PC-3 (cell line): ENCODE data around the gene STARD10. TPM values are rescaled to one million over a fixed set of nuclear protein-coding genes. Genes with fewer than 3 reads are reported as not detected.

ENCODE experiments used
- ATAC-seq: fragments of 200-7000 bp; cut with Tn5 transposase; 2 replicates; pipeline ENCODE4 v1.9.1; 2020; ENCODE audit warnings: mild to moderate bottlenecking, moderate library complexity
- BruUV-seq: library from RNA; stranded (reverse); fragments of 400-500 nt; replicated peaks from 2 replicates; lab custom pipeline; 2021; lab: Mats Ljungman, UMichigan
- CTCF ChIA-PET: fragments of 300-600 bp; sonication (Branson Sonifier 250); formaldehyde crosslinking; loops from one replicate; lab custom pipeline; 2022; ENCODE audit warnings: antibody characterized with exemption; lab: Charles Lee
- POLR2A ChIA-PET: fragments of 300-600 bp; sonication (Branson Sonifier 250); formaldehyde crosslinking; loops from one replicate; lab custom pipeline; 2022; ENCODE audit warnings: antibody characterized with exemption; ENCODE audit not compliant: unreplicated experiment; lab: Charles Lee
- DNase-seq: peaks from one replicate; pipeline ENCODE4 v3.0.0-alpha.2; 2015
- H2AFZ ChIP-seq: fragments of 300-600 bp; sonication (generic); 2 replicates; pipeline ENCODE4 v1.6.0; 2016; ENCODE audit warnings: antibody characterized with exemption, low read length
- H3F3A ChIP-seq: fragments of 300-600 bp; sonication (generic); one replicate; pipeline ENCODE4 v1.6.0; 2017; ENCODE audit warnings: antibody characterized with exemption, low read length, control low read depth, mild to moderate bottlenecking; ENCODE audit not compliant: unreplicated experiment
- H3K27ac ChIP-seq: fragments of 300-600 bp; sonication (generic); 2 replicates; pipeline ENCODE4 v1.5.1; 2016; ENCODE audit warnings: mild to moderate bottlenecking, low read length
- H3K27me3 ChIP-seq: fragments of 300-600 bp; sonication (generic); 2 replicates; pipeline ENCODE4 v1.6.1; 2016; ENCODE audit warnings: low read length, mixed read lengths
- H3K36me3 ChIP-seq: fragments of 300-600 bp; sonication (generic); 2 replicates; pipeline ENCODE4 v1.6.1; 2016; ENCODE audit warnings: low read depth, mixed run types, low read length, mixed read lengths
- H3K4me1 ChIP-seq: fragments of 300-600 bp; sonication (generic); 2 replicates; pipeline ENCODE4 v1.5.1; 2016; ENCODE audit warnings: low read length; ENCODE audit not compliant: insufficient read depth
- H3K4me2 ChIP-seq: fragments of 300-600 bp; sonication (generic); 2 replicates; pipeline ENCODE4 v1.6.0; 2016; ENCODE audit warnings: low read length
- H3K4me3 ChIP-seq: fragments of 300-600 bp; sonication (generic); 2 replicates; pipeline ENCODE4 v1.5.1; 2016; ENCODE audit warnings: mild to moderate bottlenecking, low read length, mixed read lengths
- H3K79me2 ChIP-seq: fragments of 300-600 bp; sonication (generic); 2 replicates; pipeline ENCODE4 v1.6.1; 2017; ENCODE audit warnings: low read length, mixed read lengths
- H3K9ac ChIP-seq: fragments of 300-600 bp; sonication (generic); 2 replicates; pipeline ENCODE4 v1.6.0; 2016; ENCODE audit warnings: mild to moderate bottlenecking, low read length
- H3K9me2 ChIP-seq: fragments of 300-600 bp; sonication (generic); replicated peaks from 2 replicates; pipeline ENCODE4 v1.6.1; 2016; ENCODE audit warnings: mixed run types, low read length, mixed read lengths
- H3K9me3 ChIP-seq: fragments of 300-600 bp; sonication (generic); 2 replicates; pipeline ENCODE4 v1.6.1; 2016; ENCODE audit warnings: low read length, mixed read lengths
- H4K20me1 ChIP-seq: fragments of 300-600 bp; sonication (generic); 2 replicates; pipeline ENCODE4 v1.6.1; 2016; ENCODE audit warnings: low read length, mixed read lengths
- CTCF ChIP-seq: fragments of 300-600 bp; sonication (generic); conservative IDR thresholded peaks from 2 replicates; pipeline ENCODE4 v1.5.1; 2017; ENCODE audit warnings: antibody characterized with exemption, low read depth, mild to moderate bottlenecking, low read length
- EZH2 ChIP-seq: fragments of 300-600 bp; sonication (generic); IDR thresholded peaks from one replicate; pipeline ENCODE4 v1.6.1; 2017; ENCODE audit warnings: antibody characterized with exemption, mild to moderate bottlenecking, low read length; ENCODE audit not compliant: unreplicated experiment
- EZH2phosphoT487 ChIP-seq: fragments of 300-600 bp; sonication (generic); IDR thresholded peaks from 2 replicates; pipeline ENCODE4 v1.6.1; 2018; ENCODE audit warnings: mild to moderate bottlenecking, antibody characterized with exemption, low read length, borderline replicate concordance
- intact Hi-C: fragments of 100-400 bp; cut with micrococcal nuclease; formaldehyde crosslinking; loops from 2 replicates; pipeline ENCODE4 v1.9.0; 2023
- total RNA-seq: library from RNA; depleted of rRNA; stranded (reverse); fragments of >200 nt; gene quantifications from 2 replicates; pipeline ENCODE4 v1.2.3, GENCODE V29; 2014

The STARD10 gene
- total RNA-seq, 1 experiment from 2014 or later, result 284 TPM

DNA sequence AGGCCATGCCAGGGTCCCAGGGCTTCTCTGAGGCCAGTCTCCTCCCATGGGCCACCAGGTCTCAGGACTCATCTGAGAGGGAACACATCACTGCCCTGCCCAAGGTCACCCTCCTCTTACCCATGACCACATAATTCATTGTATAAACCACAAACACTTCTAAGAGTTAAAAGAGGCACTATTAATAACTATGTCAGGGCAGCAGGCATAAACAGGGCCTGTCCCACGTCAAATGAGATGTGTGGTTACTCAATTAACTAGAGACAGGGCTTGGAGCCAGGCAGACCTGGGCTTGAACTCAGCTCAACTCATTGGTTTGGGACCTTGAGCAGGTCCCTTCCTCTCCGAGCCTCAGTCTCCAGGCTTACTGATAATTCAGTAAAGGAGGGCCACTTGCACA is 74.7 kb downstream of the STARD10 start:
- POLR2A ChIA-PET, result interaction anchor here (0.6 kb wide), 1 partner anchor 19 kb away, joined by 4 read pairs; no protein-coding TSS in a partner anchor
- H3K27ac ChIP-seq, result no peak overlapping the region
- H3K79me2 ChIP-seq, result peaks cover 50% of the 10 kb centered on the region
- H3K4me2 ChIP-seq, result no peak overlapping the region
- no peaks in the 10 kb centered on the region for H3F3A ChIP-seq
- no peak for DNase-seq
- no peaks in the 10 kb centered on the region; the same call in 1 of the 2 replicates for H3K36me3 ChIP-seq
- no peak overlapping the region for H3K4me3 ChIP-seq
- no peaks in the 10 kb centered on the region for H4K20me1 ChIP-seq
- H3K9ac ChIP-seq, result no peak overlapping the region
- TF ChIP-seq EZH2 (no peak), EZH2phosphoT487 (no peak)
- no peaks in the 10 kb centered on the region for H3K27me3 ChIP-seq
- H2AFZ ChIP-seq, result no peak overlapping the region
- no TSS peak for BruUV-seq
- CTCF ChIA-PET, result no interaction called here
- H3K9me2 ChIP-seq, result no peaks in the 10 kb centered on the region
- H3K9me3 ChIP-seq, result no peaks in the 10 kb centered on the region
- intact Hi-C loops, result no loop called here
- no peak for ATAC-seq
- H3K4me1 ChIP-seq, result peaks cover 22% of the 10 kb centered on the region

GRCh38 chr11:72718101-72718501 is 75.7 kb downstream of the STARD10 start:
- Histone ChIP-seq H3K4me2 (no peak overlapping the region), H3F3A (no peaks in the 10 kb centered on the region), H3K4me3 (no peak overlapping the region), H3K4me1 (peaks cover 22% of the 10 kb centered on the region), H3K9ac (no peak overlapping the region), H3K79me2 (peaks cover 41% of the 10 kb centered on the region), H2AFZ (no peak overlapping the region), H3K36me3 (no peaks in the 10 kb centered on the region), H3K9me2 (no peaks in the 10 kb centered on the region), H3K27me3 (no peaks in the 10 kb centered on the region), H3K9me3 (no peaks in the 10 kb centered on the region), H3K27ac (no peak overlapping the region), H4K20me1 (no peaks in the 10 kb centered on the region)
- intact Hi-C loops, result no loop called here
- no TSS peak for BruUV-seq
- ATAC-seq (no peak), DNase-seq (no peak)
- TF ChIP-seq CTCF, result no peak
- no peak for TF ChIP-seq EZH2phosphoT487
- no peak for TF ChIP-seq EZH2
- POLR2A ChIA-PET, result no interaction called here
- CTCF ChIA-PET, result no interaction called here

- Histone ChIP-seq H4K20me1 (no peaks in the 10 kb centered on the region), H3K4me2 (no peak overlapping the region)
Observed at GRCh38 chr11:72716788-72717435, 76.9 kb downstream of the STARD10 start.

More at GRCh38 chr11:72716788-72717435, 76.9 kb downstream of the STARD10 start:
- ChIA-PET CTCF (interaction anchor here (0.5 kb wide), 1 partner anchor 77 kb away, joined by 3 read pairs; the partner anchor contains the start of gene STARD10), POLR2A (no interaction called here)
- H3K4me3 ChIP-seq, result no peak overlapping the region
- TF ChIP-seq EZH2, result no peak
- TF ChIP-seq CTCF, result no peak
- TF ChIP-seq EZH2phosphoT487, result no peak
- no peaks in the 10 kb centered on the region for H3K9me2 ChIP-seq
- H3K27ac ChIP-seq, result no peak overlapping the region
- ATAC-seq (no peak), DNase-seq (no peak)
- no peaks in the 10 kb centered on the region for H3K9me3 ChIP-seq
- H3K4me1 ChIP-seq, result peaks cover 12% of the 10 kb centered on the region
- H3K9ac ChIP-seq, result no peak overlapping the region
- no TSS peak for BruUV-seq
- H3K79me2 ChIP-seq, result peaks cover 37% of the 10 kb centered on the region
- no peaks in the 10 kb centered on the region for H3K36me3 ChIP-seq
- H2AFZ ChIP-seq, result no peak overlapping the region
- H3K27me3 ChIP-seq, result no peaks in the 10 kb centered on the region
- intact Hi-C loops, result no loop called here
- H3F3A ChIP-seq, result no peaks in the 10 kb centered on the region
